HG03060 (cell line): ENCODE measurements around the gene CHST12.

Experiments used
- ATAC-seq: cut with Tn5 transposase; IDR thresholded peaks from one replicate; pipeline ENCODE4 v1.9.1; 2021; ENCODE audit warnings: low read depth, moderate number of reproducible peaks; ENCODE audit not compliant: unreplicated experiment

CHST12 gene

DNA sequence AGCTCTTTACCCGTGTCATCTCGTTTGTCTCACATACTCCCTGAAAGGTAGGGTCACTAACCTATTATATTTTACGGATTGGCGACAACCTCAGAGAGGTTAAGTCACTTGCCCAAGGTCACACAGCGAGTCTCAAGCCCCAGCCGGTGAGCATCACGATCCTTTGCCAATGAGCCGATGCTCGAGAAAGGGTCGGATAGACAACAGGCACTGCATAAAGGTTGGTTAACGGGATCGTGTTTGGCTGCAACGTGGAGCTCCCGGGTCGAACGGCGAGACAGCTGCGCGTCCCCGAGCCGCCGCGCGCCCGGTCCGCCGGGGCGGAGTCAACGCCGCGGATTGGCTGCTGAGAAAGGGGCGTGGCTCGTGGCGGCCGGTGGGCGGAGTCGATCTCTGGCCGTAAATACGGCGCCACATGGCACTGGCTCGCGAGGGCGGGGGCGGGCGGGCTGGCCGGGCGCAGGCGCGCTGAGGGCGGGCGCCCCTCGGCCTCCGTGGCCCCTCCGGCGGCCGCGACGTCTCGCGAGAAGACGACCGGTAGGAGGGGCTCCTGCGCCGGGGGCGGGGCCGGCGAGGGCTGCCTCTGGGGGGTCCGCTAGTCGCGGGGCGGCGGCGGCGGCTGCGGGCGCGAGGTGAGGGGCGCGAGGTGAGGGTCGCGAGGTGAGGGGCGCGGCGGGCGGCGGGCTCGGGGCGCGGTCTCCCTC, at the start of gene CHST12:
TSS of gene CHST12 (plus strand) at position 598 of the 704 bp plus-strand sequence. CDS start 29,029 bp downstream, outside the sequence.
- peak; percentile 30 for ATAC-seq

DNA sequence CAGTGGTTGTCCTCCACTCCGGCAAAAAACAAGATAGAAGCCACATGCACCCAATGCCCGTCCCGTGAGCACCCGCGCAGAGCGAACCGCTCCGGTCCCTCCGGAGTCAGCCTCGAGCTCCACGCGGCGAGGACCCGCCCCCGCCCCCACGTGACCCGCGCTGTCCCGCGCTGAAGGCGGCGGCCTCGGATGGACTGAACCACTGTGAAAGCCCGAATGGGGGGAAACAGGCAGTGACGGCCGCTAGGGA, 49.5 kb upstream of the CHST12 start:
- peak; percentile 38 for ATAC-seq

DNA sequence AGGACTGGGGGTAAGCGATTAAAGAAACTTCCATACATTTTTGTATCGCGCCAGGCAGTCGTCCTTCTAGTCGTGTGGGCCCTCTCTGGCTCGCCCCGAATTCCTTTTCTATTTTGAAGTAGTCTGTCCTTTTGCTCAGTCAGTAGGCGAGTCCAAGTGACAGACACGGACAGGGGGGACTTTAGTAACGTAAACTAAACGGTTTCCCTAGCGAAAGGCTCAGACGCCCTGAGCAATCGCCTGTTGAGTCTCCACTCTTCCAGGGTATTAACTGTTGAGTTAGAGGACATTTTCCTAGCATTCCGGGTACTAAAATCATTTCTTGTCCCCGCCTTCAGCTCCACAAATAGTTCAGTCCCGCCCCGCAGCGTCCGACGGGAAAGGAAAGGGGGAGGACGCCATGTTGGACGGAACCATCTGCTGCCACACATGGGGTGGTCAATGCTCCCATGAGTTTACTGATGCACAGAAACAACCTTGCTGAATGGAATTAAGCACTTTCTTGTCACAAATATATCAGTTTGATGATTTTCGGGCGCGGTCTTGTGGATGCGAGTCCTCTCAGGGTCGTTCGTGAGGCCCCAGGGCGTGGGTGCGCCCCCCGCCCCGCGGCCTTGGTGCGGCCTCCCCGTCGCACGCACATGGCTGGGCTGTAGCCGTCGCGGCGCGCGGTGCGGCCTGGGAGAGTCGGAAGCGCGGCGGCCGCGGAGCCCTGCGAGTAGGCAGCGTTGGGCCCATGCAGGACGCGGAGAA, 49.0 kb upstream of the CHST12 start, which contains the start of gene EIF3B:
TSS of gene EIF3B (plus strand) at position 642 of the 753 bp plus-strand sequence. CDS start at position 737, 95 bp downstream.
- ATAC-seq = peak; percentile 67

DNA sequence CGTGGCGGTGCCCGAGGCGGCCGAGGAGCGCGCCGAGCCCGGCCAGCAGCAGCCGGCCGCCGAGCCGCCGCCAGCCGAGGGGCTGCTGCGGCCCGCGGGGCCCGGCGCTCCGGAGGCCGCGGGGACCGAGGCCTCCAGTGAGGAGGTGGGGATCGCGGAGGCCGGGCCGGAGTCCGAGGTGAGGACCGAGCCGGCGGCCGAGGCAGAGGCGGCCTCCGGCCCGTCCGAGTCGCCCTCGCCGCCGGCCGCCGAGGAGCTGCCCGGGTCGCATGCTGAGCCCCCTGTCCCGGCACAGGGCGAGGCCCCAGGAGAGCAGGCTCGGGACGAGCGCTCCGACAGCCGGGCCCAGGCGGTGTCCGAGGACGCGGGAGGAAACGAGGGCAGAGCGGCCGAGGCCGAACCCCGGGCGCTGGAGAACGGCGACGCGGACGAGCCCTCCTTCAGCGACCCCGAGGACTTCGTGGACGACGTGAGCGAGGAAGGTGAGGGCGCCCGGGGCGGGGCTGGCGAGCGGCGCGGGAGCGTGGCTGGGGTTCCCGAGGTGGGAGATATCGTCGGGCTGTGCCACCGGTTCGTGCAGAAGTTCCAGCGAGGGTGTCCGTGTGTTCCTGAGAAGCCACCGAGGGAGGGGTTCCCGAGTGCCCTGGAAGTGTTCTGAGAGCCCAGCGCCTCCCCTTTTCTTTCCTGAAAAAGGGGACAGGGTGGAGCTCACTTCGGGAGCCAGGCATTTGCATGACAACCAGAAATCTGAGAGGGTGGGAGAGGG, 48.3 kb upstream of the CHST12 start:
- ATAC-seq = no peak

DNA sequence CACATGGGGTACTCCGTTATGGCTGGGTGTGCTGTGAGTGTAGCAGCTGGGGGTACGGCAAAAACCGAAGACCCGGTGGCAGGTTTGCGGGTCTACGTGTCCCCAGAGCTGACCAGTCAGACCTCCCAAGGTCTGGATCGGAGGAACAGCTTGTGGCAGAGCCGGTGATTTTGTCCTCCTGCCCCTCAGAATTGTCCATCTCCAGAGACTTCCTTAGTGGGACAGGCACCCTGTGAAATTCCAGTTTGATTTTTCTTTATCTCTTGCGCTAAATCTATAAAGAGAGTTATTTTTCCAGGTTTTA, 47.8 kb upstream of the CHST12 start:
- ATAC-seq = no peak

DNA sequence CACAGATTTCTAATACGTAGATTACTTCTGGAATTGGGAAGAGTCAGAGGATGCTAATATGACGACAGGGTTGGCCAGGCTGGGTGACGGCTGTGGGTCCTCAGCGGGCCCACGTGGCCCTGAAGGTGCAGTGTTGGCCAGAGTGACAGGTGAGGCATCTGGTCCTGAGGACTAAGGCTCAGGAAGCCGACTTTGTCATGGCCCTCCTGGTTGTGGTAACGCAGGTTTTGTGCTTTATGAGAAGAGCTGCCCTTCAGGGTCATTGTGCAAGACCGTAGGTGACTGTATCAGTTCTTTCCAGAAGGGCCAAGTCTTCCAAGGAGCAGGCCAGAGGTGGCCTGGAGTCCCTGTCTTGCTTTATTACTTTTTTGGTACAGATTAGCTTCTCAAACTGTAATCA, 46.2 kb upstream of the CHST12 start:
- no peak for ATAC-seq

DNA sequence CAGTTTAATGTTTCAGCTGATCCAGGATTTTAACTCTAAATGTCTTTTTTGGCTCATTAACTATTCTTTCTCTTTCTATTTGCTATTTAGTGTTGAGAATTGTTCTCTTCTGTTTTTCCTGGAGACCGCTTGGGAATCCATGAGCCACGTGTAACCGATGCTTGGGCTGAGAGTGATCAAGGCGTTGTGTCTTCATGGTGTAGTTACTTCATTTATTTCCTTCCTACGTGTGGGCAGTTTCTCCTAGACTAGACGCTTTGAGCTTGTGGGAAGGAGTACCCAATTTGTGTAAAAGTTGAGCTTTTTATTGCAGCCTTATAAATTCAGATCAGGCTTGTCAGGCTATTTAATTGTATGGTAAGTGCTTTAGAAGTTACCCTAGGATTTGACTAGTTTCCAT, 45.8 kb upstream of the CHST12 start:
- ATAC-seq = no peak

DNA sequence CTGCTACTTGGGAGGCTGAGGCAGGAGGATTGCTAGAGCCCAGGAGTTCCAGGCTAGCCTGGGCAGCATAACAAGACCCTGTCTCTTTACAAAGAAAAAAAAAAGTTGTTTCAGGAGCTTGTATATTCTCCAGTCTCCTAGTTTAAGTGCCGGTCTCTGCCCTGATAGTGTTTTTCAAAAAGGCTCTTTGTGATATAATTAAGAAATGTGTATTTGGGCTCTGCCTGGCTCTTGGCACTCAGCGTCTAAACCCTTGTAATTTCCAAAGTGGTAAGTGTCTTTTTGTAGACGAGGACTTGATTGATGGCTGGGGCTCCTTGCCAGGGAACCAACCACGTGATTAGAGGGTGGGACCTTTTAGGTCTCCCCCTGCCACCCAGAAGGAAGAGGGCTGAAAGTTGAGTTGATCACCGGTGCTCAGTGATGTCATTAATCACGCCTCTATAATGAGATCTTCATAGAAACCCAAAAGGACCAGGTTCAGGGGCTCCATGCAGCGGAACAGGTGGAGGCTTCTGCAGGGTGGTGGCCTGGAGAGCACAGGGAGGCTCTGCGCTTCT, 44.4 kb upstream of the CHST12 start:
- ATAC-seq = no peak

DNA sequence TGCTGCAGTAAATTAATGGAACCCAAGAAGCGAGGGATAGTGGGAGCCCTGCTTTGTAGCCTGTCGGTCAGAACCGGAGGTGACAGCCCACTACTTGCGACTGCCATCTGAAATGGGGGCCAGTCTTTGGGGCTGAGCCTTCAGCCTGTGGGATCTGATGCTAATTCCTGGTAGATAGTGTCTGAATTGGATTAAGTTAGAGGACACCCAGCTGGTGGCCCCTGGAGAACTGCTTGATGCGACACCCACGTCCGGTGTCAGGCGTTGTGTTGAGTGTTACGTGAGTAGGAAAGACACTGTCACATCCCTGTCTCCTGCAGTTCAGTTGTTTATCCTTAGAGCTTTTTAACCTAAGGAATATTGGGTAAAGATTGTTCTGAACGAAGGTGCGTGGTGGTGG, 43.8 kb upstream of the CHST12 start:
- ATAC-seq = no peak

DNA sequence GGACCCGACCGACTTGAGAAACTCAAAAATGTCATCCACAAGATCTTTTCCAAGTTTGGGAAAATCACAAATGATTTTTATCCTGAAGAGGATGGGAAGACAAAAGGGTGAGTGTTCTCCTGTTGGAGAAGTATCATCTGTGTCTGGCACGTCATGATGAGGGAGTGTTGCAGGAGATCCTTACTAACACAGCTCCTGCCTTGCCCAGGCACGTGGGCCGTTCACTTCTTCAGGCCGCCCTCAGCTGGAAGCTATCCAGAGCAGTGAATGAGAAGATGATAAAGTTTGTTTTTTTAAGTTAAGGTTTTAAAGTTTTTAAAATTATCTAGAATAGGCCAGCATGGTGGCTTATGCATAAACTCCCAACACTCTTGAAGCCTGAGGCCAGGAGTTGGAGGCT, 42.6 kb upstream of the CHST12 start:
- ATAC-seq = no peak

DNA sequence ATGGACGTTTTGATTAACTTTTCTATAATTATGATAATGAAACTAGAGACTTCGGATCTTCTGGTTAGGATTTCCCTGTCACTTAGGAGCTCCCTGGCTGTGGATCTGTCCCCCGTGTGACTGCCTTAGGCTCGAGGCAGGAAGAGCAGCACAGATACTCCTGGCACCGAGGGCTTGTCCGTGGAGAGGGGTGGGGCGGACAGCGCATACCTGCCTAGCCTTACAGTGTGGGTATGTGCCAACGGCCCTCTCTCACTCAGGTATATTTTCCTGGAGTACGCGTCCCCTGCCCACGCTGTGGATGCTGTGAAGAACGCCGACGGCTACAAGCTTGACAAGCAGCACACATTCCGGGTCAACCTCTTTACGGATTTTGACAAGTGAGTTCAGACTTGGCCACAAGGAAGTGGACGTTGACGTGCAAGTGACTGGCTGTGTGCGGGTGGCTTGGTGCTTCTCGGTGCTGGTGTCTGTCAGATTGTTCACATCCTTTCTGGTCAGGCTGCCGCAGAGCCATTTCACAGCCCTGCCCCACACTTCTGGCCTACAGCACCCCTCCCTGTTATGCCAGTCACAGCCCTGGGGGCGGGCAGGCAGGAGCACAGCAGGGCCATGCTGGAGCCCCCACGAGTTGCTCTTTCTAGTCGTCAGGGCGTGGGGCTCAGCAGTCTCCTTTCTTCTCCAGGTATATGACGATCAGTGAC, 40.9 kb upstream of the CHST12 start:
- ATAC-seq = no peak

DNA sequence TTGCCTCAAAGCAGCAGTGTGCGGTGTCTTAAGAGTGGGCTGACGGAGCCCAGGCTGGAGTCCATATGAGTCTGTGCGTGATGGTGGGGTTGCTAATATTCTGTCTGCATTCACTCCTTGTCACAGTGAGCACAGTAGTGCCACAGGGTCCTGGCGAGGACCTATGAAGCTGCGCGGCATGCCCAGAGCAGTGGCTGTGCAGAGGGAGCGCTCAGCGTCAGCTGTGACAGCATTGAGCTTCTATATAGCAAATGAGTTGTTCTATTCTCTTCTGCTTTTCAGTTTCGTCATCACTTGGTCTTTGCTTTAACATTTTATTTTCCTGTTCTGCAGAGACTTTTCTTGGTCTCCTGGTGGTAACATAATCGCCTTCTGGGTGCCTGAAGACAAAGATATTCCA, 34.3 kb upstream of the CHST12 start:
- no peak for ATAC-seq

DNA sequence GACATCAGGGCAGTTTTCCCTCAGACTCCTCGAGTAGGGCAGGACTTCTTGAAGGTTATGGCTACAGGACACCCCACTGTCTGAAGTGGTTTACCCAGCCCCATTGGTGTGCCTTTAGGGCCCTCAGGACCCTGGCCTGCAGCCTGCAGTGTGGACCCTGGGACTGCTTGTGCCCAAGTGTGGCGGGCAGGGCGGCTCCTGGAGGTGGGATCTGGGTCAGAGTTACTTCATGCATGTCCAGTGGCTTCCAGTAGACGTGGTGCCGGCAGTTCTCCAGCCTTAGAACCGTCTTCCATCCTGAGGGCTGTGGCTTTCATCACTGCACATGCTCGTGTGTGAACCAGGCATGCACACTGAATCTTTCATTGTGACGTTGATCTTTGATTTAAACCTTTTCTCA, 32.1 kb upstream of the CHST12 start:
- no peak for ATAC-seq

DNA sequence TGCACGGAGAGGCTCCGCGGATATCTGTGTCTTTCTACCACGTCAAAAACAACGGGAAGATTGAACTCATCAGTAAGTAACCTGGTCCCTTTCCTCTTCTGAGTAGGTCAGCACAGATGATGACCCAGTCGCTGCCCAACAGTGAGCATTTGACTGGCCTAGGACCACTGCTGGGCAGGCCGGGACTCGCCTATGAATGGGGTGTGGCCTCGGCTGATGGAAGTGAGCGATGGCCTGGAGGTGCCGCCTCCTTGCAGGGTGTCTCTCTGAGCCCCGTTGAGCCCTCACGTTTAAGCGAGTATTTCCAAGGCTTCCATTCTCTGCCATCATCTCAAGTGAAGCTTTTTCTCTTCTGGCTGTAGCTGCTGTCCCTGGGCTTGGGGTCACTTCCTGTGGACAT, 30.7 kb upstream of the CHST12 start:
- ATAC-seq = no peak

DNA sequence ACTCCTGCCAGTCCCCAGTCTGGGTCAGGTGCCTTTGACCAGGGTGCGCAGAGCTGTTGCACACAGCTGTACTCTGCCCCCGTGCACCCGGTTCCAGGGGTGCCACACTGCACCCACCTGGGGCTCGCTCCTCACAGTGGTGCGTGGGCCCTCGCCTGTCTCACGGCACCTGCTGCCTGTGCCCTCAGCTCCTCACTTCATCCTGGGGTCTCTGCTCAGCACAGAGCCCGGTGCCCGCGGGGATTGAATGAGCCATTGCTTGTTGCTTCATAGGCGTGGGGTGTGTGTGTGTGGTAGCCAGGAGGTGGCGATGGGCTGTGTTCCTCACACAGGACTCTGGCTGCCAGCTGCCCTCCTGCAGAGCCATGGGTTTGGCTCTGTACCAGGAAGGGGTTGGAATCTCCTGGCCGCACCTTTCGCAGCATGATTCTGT, 30.3 kb upstream of the CHST12 start:
- no peak for ATAC-seq

DNA sequence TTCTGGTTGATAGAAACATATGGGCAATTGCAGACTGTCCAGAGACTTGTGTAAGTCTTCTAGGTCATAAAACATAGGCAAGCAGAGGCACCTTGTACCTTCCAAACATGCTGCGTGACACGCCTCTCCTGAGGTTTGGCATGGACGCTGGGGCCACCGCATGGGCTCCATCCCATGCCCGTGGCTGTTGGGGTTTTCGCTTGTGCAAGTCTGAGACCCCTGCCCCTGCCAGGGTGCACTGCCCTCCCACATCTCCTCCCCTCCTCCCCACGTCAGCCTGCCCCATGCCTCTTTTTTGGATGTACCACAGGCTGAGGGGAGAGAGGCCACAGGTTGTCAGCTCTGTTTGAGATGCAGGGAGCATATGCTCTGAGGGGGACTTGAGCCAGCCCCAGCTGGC, 29.8 kb upstream of the CHST12 start:
- no peak for ATAC-seq

DNA sequence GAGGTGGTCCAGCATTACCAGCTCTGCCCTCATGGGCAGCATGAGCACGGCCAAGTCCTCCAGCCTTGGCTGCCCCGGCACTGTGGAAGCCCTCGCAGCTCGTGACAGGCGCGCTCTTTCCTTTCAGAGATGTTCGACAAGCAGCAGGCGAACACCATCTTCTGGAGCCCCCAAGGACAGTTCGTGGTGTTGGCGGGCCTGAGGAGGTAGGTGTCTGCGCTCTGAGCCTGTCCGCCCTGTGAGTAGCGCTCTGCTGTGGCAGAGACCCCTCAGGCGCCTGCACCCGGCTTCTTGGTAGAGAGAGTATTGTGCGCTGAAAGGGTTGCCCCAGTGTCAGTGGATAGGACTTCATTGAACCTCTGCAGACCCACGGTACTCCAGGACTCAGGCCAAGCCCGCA, 29.0 kb upstream of the CHST12 start:
- ATAC-seq = no peak

DNA sequence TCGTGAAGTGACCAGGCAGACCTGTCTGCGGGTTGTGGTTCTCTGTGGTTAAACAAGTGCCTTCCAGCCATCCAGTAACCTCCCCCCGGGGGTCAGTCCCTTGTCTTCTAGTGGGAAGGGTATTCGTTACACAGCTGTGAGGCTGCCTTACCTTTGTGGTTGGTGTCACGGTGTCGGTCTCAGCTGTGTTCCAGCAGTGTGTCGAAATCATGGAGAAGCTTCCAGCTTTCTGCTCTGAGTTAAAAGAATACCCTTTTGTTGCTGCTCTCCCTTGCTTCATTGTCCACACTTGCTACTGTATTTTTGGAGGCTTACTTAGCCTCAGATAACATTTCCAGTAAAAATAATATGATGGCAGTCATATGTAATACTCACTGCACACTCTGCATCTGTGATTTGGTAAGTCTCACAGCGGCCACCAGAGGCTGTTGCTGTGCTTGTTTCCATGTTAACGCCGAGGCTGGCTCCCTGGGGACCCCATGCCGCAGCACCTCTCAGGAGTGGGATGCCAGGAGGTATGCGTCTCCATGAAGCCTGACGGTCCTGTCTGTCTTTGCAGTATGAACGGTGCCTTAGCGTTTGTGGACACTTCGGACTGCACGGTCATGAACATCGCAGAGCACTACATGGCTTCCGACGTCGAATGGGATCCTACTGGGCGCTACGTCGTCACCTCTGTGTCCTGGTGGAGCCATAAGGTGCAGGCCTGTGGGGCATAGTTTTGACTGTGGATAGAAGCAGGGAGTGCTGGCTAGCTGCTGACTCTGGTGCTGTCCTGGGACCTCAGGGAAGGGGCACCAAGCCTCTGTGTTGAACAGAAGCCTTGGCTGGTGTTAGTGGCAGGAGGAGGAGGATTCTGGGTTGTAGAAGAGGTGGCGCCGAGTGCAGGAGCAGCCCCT, 28.3 kb upstream of the CHST12 start:
- ATAC-seq = no peak

DNA sequence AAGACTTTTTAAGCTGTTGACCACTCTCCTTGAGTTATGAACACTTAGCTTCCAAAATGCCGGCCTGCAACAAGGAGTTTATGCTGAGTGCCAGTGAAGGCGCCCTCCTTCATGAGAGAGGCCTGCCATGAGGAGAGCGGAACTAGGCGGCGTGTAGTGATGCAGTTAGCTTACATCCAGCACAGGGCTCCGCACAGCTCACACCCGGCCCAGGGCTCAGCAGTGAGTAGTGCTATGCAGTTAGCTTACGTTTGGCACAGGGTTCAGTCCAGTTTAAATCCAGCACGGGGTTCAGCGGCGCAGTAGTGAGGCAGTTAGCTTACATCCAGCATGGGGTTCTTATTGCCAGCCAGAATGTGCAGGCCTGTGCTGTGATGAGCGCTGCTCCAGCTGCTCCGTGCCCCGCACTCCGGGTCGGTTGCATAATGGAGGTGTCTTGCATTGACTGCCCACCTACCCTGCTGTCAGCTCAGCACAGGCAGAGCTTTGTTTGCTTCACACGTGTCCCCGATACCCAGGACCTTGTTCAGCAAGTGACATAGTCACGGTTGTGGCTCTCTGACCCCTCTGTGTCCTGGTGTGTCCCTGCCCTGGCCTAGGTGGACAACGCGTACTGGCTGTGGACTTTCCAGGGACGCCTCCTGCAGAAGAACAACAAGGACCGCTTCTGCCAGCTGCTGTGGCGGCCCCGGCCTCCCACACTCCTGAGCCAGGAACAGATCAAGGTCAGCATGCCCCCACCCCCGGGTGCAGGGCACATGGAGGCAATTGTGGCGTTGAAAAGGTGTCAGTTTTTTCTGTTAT, 26.9 kb upstream of the CHST12 start:
- ATAC-seq = no peak
